K562 (cell line): Measurements from ENCODE around the gene ZFAND3. TPM values are rescaled to one million over a fixed set of nuclear protein-coding genes. Genes with fewer than 3 reads are reported as not detected.

Source experiments
- BDP1 ChIP-seq: IDR thresholded peaks from 3 replicates; pipeline ENCODE4 v1.6.1; 2011; ENCODE audit not compliant: insufficient read length, insufficient read depth
- CBFA2T3 ChIP-seq: fragments of 450-650 bp; IDR thresholded peaks from 2 replicates; pipeline ENCODE4 v1.6.1; 2017
- CREM ChIP-seq: IDR thresholded peaks from 2 replicates; pipeline ENCODE4 v1.6.1; 2014; ENCODE audit warnings: antibody characterized with exemption, low read depth
- CTBP1 ChIP-seq: fragments of 450-650 bp; IDR thresholded peaks from 2 replicates; pipeline ENCODE4 v1.6.1; 2016; ENCODE audit warnings: borderline replicate concordance
- MAFF ChIP-seq: IDR thresholded peaks from 2 replicates; pipeline ENCODE4 v1.6.1; 2012; ENCODE audit warnings: low read length, improper control_type of control experiment
- NONO ChIP-seq, 2 experiments: fragments of 200-400 bp in 1 of 2; fragments of 450-650 bp in 1 of 2; formaldehyde crosslinking in 1 of 2; IDR thresholded peaks; 2 replicates each; pipeline ENCODE4 v1.6.1; 2017; ENCODE audit warnings: low read depth in 2 of 2, mild to moderate bottlenecking in 2 of 2, moderate library complexity in 2 of 2, low read length in 1 of 2
- STAT5A ChIP-seq: IDR thresholded peaks from 2 replicates; pipeline ENCODE4 v1.6.1; 2012; ENCODE audit warnings: low read length, inconsistent platforms, borderline replicate concordance
- ZBTB40 ChIP-seq, 2 experiments: fragments of 450-650 bp in 1 of 2; sonication (generic) in 1 of 2; formaldehyde crosslinking in 1 of 2; IDR thresholded peaks; 2 replicates each; pipeline versions ENCODE4 v1.7.1 to v1.9.0; 2016 to 2022; ENCODE audit warnings: inconsistent platforms in 1 of 2, mild to moderate bottlenecking in 1 of 2, missing genetic modification reagents in 1 of 2
- ZEB2 ChIP-seq: fragments of 450-650 bp; IDR thresholded peaks from 2 replicates; pipeline ENCODE4 v1.6.1; 2016
- ZNF24 ChIP-seq: fragments of 450-650 bp; IDR thresholded peaks from 2 replicates; pipeline ENCODE4 v1.6.1; 2016
- ZNF282 ChIP-seq: sonication (generic); formaldehyde crosslinking; IDR thresholded peaks from 2 replicates; pipeline ENCODE4 v1.8.1; 2023; ENCODE audit warnings: missing genetic modification reagents
- ZNF318 ChIP-seq, 2 experiments: fragments of 450-650 bp; IDR thresholded peaks; 2 replicates each; pipeline ENCODE4 v1.6.1; 2016; ENCODE audit warnings: mild to moderate bottlenecking in 2 of 2, borderline replicate concordance in 1 of 2, low read depth in 1 of 2, moderate library complexity in 1 of 2
- polyA plus RNA-seq, 8 experiments: library from polyadenylated mRNA; depleted of rRNA in 4 of 8; stranded (reverse) in 5 of 8; unstranded in 3 of 8; fragments of >200 nt; fragmentation: Nextera tagmentation in 2 of 8; fragmentation: Illumina TruSeq in 1 of 8; extraction: Ambion mirVana in 2 of 8; extraction: Trizol in 1 of 8; gene quantifications; 2 replicates each; pipeline versions ENCODE4 v1.2.1 to v1.2.3, GENCODE V29; 2011 to 2014; ENCODE audit warnings: inconsistent platforms in 1 of 8, missing spikeins in 1 of 8
- total RNA-seq, 7 experiments: library from RNA; depleted of rRNA in 6 of 7; stranded (reverse); fragments of >200 nt in 6 of 7; fragmentation: Illumina TruSeq in 2 of 7; extraction: Trizol in 2 of 7; gene quantifications; 2 replicates each; pipeline versions ENCODE4 v1.2.1 to v1.2.3, GENCODE V29; 2011 to 2021; ENCODE audit warnings: low replicate concordance in 1 of 7

The ZFAND3 gene
- total and polyA plus RNA-seq, 9 of the 15 experiments (the other 6 are each of a cell fraction or from before 2014, with no cell fraction given) = 0.81 to 26.6 (median 11.8) TPM

- TF ChIP-seq ZNF318 (IDR thresholded peaks at IDR 0.05; ENCODE audit: borderline replicate concordance in 1 of 2, low read depth in 1 of 2) = no peak
- no peak for TF ChIP-seq ZBTB40 (IDR thresholded peaks at IDR 0.05)
- no peak for TF ChIP-seq ZBTB40 (CRISPR knock-in tag; IDR thresholded peaks at IDR 0.05)
- no peak for TF ChIP-seq BDP1
- TF ChIP-seq NONO (IDR thresholded peaks at IDR 0.05; ENCODE audit: low read depth in 2 of 2, low read length in 1 of 2) = no peak
- TF ChIP-seq ZNF282 (CRISPR knock-in tag) = no peak
- TF ChIP-seq CBFA2T3 = peak; percentile 79
- no peak for TF ChIP-seq MAFF
- TF ChIP-seq CREM = no peak
- TF ChIP-seq ZNF24 = no peak
- no peak for TF ChIP-seq ZEB2
- TF ChIP-seq STAT5A = peak; percentile 27; the same call in 1 of the 2 replicates
- peak; percentile 51; the same call in 1 of the 2 replicates for TF ChIP-seq CTBP1
Observed at GRCh38 chr6:38198219-38198618, 378.7 kb downstream of the ZFAND3 start (continued).
